Activated CD8-positive, alpha-beta T cell treated with anti-CD3 and anti-CD28 coated beads for 36 hours (primary cell): ENCODE measurements around the gene TRIM22. TPM values are rescaled to one million over a fixed set of nuclear protein-coding genes. Genes with fewer than 3 reads are reported as not detected.
"Not testable (repeated sequence)": the region's sequence is repeated elsewhere in the genome, so short reads cannot be mapped to it uniquely, and the experiment has no call there.

Experiments used
- ATAC-seq: fragments of 200-7000 bp; cut with Tn5 transposase; one replicate; pipeline ENCODE4 v1.10.0; 2021; ENCODE audit warnings: mild to moderate bottlenecking, moderate library complexity
- CTCF ChIA-PET: fragments of 350-600 bp; sonication (Branson Sonifier 250); formaldehyde crosslinking; loops from one replicate; lab custom pipeline; 2021; ENCODE audit warnings: antibody characterized with exemption; lab: Charles Lee
- POLR2A ChIA-PET: fragments of 350-600 bp; sonication (Branson Sonifier 250); formaldehyde crosslinking; loops from one replicate; lab custom pipeline; 2021; ENCODE audit warnings: antibody characterized with exemption; lab: Charles Lee
- DNase-seq: peaks from one replicate; pipeline ENCODE4 v3.0.0-alpha.2; 2020
- H3K27ac Mint-ChIP-seq: one replicate; pipeline ENCODE4 v1.8.0; 2021; ENCODE audit warnings: mild to moderate bottlenecking, mixed read lengths
- H3K27me3 Mint-ChIP-seq: one replicate; pipeline ENCODE4 v1.8.0; 2021; ENCODE audit warnings: mixed read lengths
- H3K36me3 Mint-ChIP-seq: one replicate; pipeline ENCODE4 v1.8.0; 2021; ENCODE audit warnings: low read depth, mixed read lengths
- H3K4me1 Mint-ChIP-seq: one replicate; pipeline ENCODE4 v1.8.0; 2021; ENCODE audit warnings: low read depth, mixed read lengths
- H3K4me3 Mint-ChIP-seq: one replicate; pipeline ENCODE4 v1.8.0; 2021; ENCODE audit warnings: mild to moderate bottlenecking, moderate library complexity, mixed read lengths
- H3K9me3 Mint-ChIP-seq: one replicate; pipeline ENCODE4 v1.8.0; 2021; ENCODE audit warnings: mixed read lengths
- intact Hi-C: fragments of 100-400 bp; cut with micrococcal nuclease; formaldehyde crosslinking; loops from one replicate; pipeline ENCODE4 v1.10.0; 2022
- total RNA-seq, 2 experiments: library from RNA; stranded (reverse); gene quantifications; one replicate each; pipeline ENCODE4 v1.2.3, GENCODE V29; 2021
- TF ChIP-seq, protein P1 (sequence below): fragments of 200-600 bp; IDR thresholded peaks from one replicate; pipeline ENCODE4 v1.8.0; 2022; ENCODE audit warnings: antibody characterized with exemption, mild to moderate bottlenecking

TRIM22 gene, protein sequence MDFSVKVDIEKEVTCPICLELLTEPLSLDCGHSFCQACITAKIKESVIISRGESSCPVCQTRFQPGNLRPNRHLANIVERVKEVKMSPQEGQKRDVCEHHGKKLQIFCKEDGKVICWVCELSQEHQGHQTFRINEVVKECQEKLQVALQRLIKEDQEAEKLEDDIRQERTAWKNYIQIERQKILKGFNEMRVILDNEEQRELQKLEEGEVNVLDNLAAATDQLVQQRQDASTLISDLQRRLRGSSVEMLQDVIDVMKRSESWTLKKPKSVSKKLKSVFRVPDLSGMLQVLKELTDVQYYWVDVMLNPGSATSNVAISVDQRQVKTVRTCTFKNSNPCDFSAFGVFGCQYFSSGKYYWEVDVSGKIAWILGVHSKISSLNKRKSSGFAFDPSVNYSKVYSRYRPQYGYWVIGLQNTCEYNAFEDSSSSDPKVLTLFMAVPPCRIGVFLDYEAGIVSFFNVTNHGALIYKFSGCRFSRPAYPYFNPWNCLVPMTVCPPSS
- total RNA-seq = 100 to 1,000 TPM; 138 to 149 TPM

DNA sequence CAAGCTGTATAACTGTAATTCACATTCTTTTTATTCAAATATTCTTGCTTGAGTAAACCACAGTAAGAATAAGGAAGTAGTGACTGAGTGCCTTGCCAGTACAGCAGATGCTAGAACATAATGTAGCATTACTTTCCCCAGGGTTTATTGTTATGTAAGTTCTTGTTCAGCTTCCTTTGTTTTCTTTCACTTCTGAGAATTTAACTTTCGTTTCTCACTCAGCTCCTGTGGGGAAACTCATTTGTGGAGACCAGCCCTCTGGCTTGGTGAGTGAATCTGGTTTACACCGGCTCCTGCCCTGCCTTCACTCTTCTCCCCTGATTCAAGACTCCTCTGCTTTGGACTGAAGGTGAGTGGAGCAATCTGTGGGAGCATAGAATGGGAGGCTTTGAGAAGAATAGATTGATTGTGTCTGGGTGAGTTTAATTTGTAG, at the start of gene TRIM22:
TRIM22 (plus strand) TSS at position 240 of the 433 bp plus-strand sequence. CDS start 6,443 bp downstream, outside the sequence.
- peak within 1 kb of the TSS; percentile 95 for H3K27ac Mint-ChIP-seq
- no peaks in the 10 kb centered on the region for H3K27me3 Mint-ChIP-seq
- TF ChIP-seq, protein P1, sequence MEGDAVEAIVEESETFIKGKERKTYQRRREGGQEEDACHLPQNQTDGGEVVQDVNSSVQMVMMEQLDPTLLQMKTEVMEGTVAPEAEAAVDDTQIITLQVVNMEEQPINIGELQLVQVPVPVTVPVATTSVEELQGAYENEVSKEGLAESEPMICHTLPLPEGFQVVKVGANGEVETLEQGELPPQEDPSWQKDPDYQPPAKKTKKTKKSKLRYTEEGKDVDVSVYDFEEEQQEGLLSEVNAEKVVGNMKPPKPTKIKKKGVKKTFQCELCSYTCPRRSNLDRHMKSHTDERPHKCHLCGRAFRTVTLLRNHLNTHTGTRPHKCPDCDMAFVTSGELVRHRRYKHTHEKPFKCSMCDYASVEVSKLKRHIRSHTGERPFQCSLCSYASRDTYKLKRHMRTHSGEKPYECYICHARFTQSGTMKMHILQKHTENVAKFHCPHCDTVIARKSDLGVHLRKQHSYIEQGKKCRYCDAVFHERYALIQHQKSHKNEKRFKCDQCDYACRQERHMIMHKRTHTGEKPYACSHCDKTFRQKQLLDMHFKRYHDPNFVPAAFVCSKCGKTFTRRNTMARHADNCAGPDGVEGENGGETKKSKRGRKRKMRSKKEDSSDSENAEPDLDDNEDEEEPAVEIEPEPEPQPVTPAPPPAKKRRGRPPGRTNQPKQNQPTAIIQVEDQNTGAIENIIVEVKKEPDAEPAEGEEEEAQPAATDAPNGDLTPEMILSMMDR = no peak
- POLR2A ChIA-PET = interaction anchor here (0.8 to 2.5 kb wide), 9 partner anchors 9 to 65 kb away, joined by 3 to 10 read pairs (median 4); partner anchors contain the start of gene TRIM34
- H3K36me3 Mint-ChIP-seq = peaks cover 39% of the 10 kb centered on the region
- peaks cover 47% of the 10 kb centered on the region for H3K4me1 Mint-ChIP-seq
- DNase-seq (peak; percentile 75), ATAC-seq (peak; percentile 72)
- peak within 1 kb of the TSS; percentile 88 for H3K4me3 Mint-ChIP-seq
- H3K9me3 Mint-ChIP-seq = no peaks in the 10 kb centered on the region
- CTCF ChIA-PET = interaction anchor here (0.6 to 2.0 kb wide), 5 partner anchors 12 to 664 kb away, joined by 3 to 7 read pairs (median 6); no protein-coding TSS in a partner anchor
- intact Hi-C loops = no loop called here

DNA sequence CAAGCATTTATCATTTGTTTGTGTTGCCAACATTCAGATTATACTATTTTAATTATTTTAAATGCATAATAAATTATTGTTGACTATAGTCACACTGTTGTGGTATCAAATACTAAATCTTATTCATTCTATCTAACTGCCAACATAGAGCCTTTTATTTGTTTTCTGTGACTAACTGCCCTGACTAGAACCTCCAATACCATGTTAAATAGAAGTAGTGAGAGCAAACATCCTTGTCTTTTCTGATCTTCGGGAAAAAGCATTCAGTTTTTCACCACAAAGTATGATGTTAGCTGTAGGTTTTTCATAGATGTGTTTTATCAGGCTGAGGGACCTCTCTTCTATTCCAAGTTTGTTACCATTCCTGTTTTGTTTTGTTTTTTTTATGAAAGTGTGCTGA, 49.6 kb upstream of the TRIM22 start:
- Mint-ChIP-seq H3K27ac (no peak overlapping the region), H3K9me3 (no peaks in the 10 kb centered on the region), H3K4me1 (peaks cover 8% of the 10 kb centered on the region), H3K36me3 (peaks cover 42% of the 10 kb centered on the region), H3K4me3 (no peak overlapping the region), H3K27me3 (no peaks in the 10 kb centered on the region)
- DNase-seq = no peak
- ChIA-PET POLR2A (no interaction called here), CTCF (no interaction called here)
- TF ChIP-seq, protein P1 = no peak
- no peak for ATAC-seq
- intact Hi-C loops = no loop called here

DNA sequence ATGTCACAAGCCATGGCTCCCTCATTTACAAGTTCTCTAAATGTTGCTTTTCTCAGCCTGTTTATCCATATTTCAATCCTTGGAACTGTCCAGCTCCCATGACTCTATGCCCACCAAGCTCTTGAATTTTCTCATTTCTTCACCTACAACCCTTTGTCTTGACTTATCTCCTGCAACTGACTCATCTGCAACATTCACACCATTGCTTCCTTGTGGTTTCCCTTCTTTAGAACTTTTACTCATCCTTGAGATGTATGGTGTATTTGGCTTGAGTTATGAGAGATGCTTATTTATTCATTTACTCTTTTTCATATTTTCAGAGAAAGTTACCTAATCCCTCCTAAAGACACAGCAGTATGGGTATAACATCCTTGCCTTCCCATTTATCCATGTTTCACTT, 46.0 kb upstream of the TRIM22 start:
- ChIA-PET CTCF (no interaction called here), POLR2A (no interaction called here)
- H3K27ac Mint-ChIP-seq = no peak overlapping the region
- peaks cover 8% of the 10 kb centered on the region for H3K4me1 Mint-ChIP-seq
- peak; percentile 62 for ATAC-seq
- TF ChIP-seq, protein P1 = no peak
- DNase-seq = no peak
- no peaks in the 10 kb centered on the region for H3K27me3 Mint-ChIP-seq
- H3K9me3 Mint-ChIP-seq = no peaks in the 10 kb centered on the region
- intact Hi-C loops = no loop called here
- H3K36me3 Mint-ChIP-seq = peaks cover 31% of the 10 kb centered on the region
- no peak overlapping the region for H3K4me3 Mint-ChIP-seq

DNA sequence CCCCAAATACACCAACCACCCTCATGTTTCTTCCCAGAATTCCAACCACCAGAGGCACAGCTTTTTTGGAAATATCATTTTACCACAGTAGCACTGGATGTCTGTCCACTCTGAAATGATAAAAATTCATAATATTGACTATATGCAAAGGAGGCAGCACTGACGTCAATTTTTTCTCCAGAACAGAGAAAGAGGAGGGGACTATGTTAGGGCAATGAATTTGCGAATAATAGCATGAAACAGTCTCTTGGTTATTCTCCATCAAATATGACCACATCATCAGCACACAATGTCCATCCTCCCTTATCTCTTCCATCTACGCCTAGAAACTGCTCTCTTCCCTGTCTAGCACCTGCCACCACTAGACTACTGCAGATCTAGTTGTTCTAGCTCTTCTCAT, 43.5 kb upstream of the TRIM22 start:
- DNase-seq (no peak), ATAC-seq (no peak)
- no peaks in the 10 kb centered on the region for H3K27me3 Mint-ChIP-seq
- ChIA-PET POLR2A (no interaction called here), CTCF (no interaction called here)
- peaks cover 18% of the 10 kb centered on the region for H3K36me3 Mint-ChIP-seq
- H3K4me1 Mint-ChIP-seq = peaks cover 8% of the 10 kb centered on the region
- TF ChIP-seq, protein P1 = no peak
- H3K27ac Mint-ChIP-seq = no peak overlapping the region
- no peaks in the 10 kb centered on the region for H3K9me3 Mint-ChIP-seq
- intact Hi-C loops = no loop called here
- H3K4me3 Mint-ChIP-seq = no peak overlapping the region

DNA sequence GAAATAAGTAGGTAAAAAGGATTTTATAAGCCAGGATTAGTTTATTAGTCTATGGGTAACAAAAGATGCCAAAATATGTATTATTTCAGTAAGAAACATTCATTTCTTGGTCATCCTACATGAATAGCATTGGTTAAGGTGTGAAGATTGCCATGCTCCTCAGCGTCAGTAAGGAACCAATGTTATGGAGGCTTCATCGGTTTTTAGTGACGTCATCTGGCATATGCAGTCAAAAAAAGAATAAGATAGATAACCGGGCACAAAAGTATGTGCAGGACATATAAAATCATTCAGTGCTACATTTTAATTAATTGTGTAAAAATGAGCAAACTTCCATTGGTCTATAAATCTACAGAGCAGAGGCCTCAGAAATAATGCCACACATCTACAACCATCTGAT, 34.1 kb upstream of the TRIM22 start:
- no peak for DNase-seq
- TF ChIP-seq, protein P1 = no peak
- Mint-ChIP-seq H3K27ac (no peak overlapping the region), H3K36me3 (peaks cover 1% of the 10 kb centered on the region), H3K27me3 (no peaks in the 10 kb centered on the region), H3K9me3 (no peaks in the 10 kb centered on the region), H3K4me1 (no peaks in the 10 kb centered on the region), H3K4me3 (no peak overlapping the region)
- no peak for ATAC-seq
- intact Hi-C loops = no loop called here
- ChIA-PET CTCF (no interaction called here), POLR2A (no interaction called here)

DNA sequence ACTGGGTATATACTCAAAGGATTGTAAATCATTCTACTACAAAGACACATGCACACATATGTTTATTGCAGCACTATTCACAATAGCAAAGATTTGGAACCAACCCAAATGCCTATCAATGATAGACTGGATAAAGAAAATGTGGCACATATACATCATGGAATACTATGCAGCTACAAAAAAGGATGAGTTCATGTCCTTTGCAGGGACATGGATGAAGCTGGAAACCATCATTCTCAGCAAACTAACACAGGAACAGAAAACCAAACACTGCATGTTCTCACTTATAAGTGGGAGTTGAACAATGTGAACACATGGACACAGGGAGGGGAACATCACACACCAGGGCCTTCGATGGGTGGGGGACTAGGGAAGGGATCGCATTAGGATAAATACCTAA, 32.6 kb upstream of the TRIM22 start:
- H3K27me3 Mint-ChIP-seq, H3K9me3 Mint-ChIP-seq, H3K4me1 Mint-ChIP-seq, H3K27ac Mint-ChIP-seq, CTCF ChIA-PET, H3K4me3 Mint-ChIP-seq, POLR2A ChIA-PET, H3K36me3 Mint-ChIP-seq, intact Hi-C loops, ATAC-seq, DNase-seq: not testable (repeated sequence)
